ENCODE data around the gene LRRFIP1.

DNA sequence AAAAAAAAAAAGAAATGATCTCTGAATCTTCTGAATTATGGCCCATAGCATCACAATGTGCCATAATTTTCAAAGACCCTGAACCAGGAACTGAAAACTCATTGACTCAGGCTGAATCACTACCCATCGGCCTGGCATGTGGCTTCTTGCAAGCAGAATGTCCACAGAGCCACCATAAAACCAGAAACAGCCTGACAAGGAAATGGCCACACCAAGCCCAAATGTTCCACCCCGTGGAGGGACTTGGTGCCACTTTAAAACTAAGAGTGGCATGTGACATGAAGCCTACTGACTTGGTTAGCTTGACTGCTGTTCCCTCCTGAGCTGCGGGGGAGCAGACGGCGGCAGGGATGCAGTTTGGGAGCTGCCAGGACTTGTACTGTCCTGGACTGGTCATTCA lies 100.0 kb downstream of the LRRFIP1 start:
- no peak for TF ChIP-seq EZH2 (IDR thresholded peaks at IDR 0.05; ENCODE audit: low read length)
- TF ChIP-seq, protein P1, sequence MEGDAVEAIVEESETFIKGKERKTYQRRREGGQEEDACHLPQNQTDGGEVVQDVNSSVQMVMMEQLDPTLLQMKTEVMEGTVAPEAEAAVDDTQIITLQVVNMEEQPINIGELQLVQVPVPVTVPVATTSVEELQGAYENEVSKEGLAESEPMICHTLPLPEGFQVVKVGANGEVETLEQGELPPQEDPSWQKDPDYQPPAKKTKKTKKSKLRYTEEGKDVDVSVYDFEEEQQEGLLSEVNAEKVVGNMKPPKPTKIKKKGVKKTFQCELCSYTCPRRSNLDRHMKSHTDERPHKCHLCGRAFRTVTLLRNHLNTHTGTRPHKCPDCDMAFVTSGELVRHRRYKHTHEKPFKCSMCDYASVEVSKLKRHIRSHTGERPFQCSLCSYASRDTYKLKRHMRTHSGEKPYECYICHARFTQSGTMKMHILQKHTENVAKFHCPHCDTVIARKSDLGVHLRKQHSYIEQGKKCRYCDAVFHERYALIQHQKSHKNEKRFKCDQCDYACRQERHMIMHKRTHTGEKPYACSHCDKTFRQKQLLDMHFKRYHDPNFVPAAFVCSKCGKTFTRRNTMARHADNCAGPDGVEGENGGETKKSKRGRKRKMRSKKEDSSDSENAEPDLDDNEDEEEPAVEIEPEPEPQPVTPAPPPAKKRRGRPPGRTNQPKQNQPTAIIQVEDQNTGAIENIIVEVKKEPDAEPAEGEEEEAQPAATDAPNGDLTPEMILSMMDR (optimal IDR thresholded peaks at IDR 0.05 in 1 of 3, IDR thresholded peaks at IDR 0.05 in 1 of 3, conservative IDR thresholded peaks at IDR 0.05 in 1 of 3; ENCODE audit: extremely low read depth in 1 of 3, insufficient read depth in 2 of 3, low read length in 3 of 3): no peak
